Fibroblast of the aortic adventitia (primary cell): Measurements from ENCODE around the gene SMCHD1. TPM values are rescaled to one million over a fixed set of nuclear protein-coding genes. Genes with fewer than 3 reads are reported as not detected.
"Not testable (repeated sequence)": the region's sequence is repeated elsewhere in the genome, so short reads cannot be mapped to it uniquely, and the experiment has no call there.

Experiments used
- DNase-seq: peaks from one replicate; pipeline ENCODE4 v3.0.0-alpha.2; 2010; ENCODE audit warnings: low read depth
- H3K4me3 ChIP-seq: 2 replicates; pipeline ENCODE4 v1.5.1; 2011; ENCODE audit warnings: low read depth, mild to moderate bottlenecking, control low read depth, low read length, moderate library complexity
- CTCF ChIP-seq: IDR thresholded peaks from 2 replicates; pipeline ENCODE4 v1.5.1; 2011; ENCODE audit warnings: mild to moderate bottlenecking, low read length, control low read depth, inconsistent platforms; ENCODE audit not compliant: insufficient read depth
- total RNA-seq: library from RNA; depleted of rRNA; stranded (reverse); fragments of >200 nt; gene quantifications from 2 replicates; pipeline ENCODE4 v1.2.3, GENCODE V29; 2012; ENCODE audit warnings: low replicate concordance

SMCHD1 gene
- total RNA-seq, 1 donor, result 99.0 TPM

DNA sequence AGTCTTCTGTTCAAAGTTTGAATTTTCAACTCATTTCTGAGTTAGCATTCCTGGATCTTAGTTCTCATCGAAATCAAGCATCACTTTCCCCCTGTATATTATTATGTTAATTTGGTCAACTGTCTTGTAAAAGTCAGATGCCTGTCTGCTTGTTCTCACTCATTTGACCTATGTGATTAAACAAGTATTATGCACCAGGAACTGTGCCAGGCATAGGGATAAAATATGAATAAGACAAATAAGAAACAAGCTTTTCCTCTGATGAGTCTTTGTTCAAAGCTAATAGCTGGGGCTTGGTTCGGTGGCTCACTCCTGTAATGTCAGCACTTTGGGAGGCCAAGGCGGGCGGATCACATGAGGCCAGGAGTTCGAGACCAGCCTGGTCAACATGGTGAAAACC is 171.5 kb downstream of the SMCHD1 start:
- no peak overlapping the region for H3K4me3 ChIP-seq
- peak; percentile 68 for DNase-seq
- TF ChIP-seq CTCF, result no peak

- not testable (repeated sequence) for H3K4me3 ChIP-seq, DNase-seq
Measured at GRCh38 chr18:2836118-2836517, 180.6 kb downstream of the SMCHD1 start.

- DNase-seq, H3K4me3 ChIP-seq: not testable (repeated sequence)
Measured at GRCh38 chr18:2837290-2837689, 181.8 kb downstream of the SMCHD1 start.

- DNase-seq, result no peak
- TF ChIP-seq CTCF, result no peak
- H3K4me3 ChIP-seq, result no peak overlapping the region
Measured at GRCh38 chr18:2839202-2839601, 183.7 kb downstream of the SMCHD1 start.

GRCh38 chr18:2840521-2840920 is 185.0 kb downstream of the SMCHD1 start:
- H3K4me3 ChIP-seq, result no peak overlapping the region
- TF ChIP-seq CTCF, result no peak
- no peak for DNase-seq

GRCh38 chr18:2843146-2843545 is 187.6 kb downstream of the SMCHD1 start:
- no peak for DNase-seq
- TF ChIP-seq CTCF, result no peak
- H3K4me3 ChIP-seq, result no peak overlapping the region

- DNase-seq, result no peak
- no peak for TF ChIP-seq CTCF
- no peak overlapping the region for H3K4me3 ChIP-seq
Measured at GRCh38 chr18:2845172-2845571, 189.6 kb downstream of the SMCHD1 start.

DNA sequence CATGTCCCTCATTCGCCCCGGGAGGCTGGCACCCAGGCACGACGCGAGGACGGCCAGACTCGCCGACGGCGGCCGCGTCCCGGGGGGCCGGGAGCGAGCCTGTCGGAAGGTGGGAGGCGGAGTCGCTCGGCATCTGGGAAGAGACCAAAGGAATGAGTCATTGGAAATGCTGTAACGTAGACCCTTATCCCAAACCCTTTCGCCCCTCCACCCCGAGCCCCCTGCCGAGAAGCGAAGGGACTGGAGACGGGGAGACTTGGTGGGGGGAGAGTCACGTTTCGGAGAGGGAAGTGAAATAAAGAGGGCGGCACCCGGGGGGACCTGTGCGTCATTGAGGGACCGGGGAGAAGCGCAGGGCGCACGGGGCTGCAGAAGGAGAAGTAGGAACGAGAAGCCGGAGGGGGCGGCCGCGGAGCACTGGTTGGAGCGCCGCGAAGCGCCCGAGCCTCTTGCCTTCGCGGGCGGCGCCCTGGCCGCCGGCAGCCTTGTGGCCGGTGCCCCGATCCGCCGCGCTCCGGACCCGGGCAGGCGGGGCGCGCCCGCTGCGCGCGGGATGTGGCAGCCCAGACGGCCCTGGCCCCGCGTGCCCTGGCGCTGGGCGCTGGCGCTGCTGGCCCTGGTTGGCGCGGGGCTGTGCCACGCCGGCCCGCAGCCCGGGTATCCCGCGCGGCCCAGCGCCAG is 191.2 kb downstream of the SMCHD1 start, which contains the start of gene EMILIN2:
Gene EMILIN2 (plus strand): TSS at position 371 of the 681 bp plus-strand sequence. CDS start 183 bp downstream, at position 554.
- peak within 1 kb of the TSS; percentile 67 for H3K4me3 ChIP-seq
- no peak for TF ChIP-seq CTCF
- peak; percentile 48 for DNase-seq
